ENCODE data around the gene CD58. TPM values are rescaled to one million over a fixed set of nuclear protein-coding genes. Genes with fewer than 3 reads are reported as not detected.

CD58 gene
- total RNA-seq, 1 donor from 2014 or later, result 7.2 TPM

DNA sequence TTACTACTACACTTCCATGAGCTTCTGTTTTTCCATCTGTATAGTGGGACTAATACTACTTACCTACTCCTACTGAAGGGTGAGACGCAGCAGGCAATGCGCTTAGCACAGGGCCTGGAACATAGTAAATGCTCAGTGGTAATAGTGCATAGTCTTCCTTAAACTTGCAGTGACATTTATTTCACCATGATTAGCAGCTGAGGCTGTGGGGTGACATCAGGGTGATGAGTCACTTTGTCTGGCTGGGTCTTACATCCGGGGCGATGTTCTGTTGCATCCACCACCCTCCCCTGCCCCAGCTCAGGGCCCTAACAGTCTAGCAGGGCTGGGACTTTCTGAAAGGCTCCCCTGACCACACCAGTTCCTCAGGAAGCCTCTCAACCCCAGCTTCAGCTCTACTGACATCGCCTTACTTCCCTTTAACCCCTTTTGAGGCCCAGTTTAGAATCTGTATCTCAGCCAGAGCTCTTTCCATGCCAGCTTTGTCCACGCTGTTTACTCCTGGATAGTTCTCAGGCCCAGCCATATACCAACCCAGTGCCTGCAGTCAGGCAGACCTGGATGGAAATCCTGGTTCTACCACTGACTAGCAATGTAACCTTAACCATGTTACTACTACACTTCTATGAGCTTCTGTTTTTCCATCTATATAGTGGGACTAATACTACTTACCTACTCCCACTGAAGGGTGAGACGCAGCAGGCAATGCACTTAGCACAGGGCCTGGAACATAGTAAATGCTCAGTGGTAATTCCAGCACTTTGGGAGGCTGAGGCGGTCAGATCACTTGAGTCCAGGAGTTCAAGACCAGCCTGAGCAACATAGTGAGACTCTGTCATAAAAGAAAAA, 66.3 kb downstream of the CD58 start:
- Mint-ChIP-seq H3K4me1 (ENCODE audit: unreplicated experiment) (peaks cover 5% of the 10 kb centered on the region), H3K4me3 (no peak overlapping the region), H3K9me3 (no peaks in the 10 kb centered on the region), H3K27me3 (no peaks in the 10 kb centered on the region), H3K36me3 (no peaks in the 10 kb centered on the region), H3K27ac (no peak overlapping the region)
- DNase-seq (ENCODE audit: extremely low spot score, unreplicated experiment), result no peak
- TF ChIP-seq, protein P1, sequence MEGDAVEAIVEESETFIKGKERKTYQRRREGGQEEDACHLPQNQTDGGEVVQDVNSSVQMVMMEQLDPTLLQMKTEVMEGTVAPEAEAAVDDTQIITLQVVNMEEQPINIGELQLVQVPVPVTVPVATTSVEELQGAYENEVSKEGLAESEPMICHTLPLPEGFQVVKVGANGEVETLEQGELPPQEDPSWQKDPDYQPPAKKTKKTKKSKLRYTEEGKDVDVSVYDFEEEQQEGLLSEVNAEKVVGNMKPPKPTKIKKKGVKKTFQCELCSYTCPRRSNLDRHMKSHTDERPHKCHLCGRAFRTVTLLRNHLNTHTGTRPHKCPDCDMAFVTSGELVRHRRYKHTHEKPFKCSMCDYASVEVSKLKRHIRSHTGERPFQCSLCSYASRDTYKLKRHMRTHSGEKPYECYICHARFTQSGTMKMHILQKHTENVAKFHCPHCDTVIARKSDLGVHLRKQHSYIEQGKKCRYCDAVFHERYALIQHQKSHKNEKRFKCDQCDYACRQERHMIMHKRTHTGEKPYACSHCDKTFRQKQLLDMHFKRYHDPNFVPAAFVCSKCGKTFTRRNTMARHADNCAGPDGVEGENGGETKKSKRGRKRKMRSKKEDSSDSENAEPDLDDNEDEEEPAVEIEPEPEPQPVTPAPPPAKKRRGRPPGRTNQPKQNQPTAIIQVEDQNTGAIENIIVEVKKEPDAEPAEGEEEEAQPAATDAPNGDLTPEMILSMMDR (conservative IDR thresholded peaks at IDR 0.05), result no peak

DNA sequence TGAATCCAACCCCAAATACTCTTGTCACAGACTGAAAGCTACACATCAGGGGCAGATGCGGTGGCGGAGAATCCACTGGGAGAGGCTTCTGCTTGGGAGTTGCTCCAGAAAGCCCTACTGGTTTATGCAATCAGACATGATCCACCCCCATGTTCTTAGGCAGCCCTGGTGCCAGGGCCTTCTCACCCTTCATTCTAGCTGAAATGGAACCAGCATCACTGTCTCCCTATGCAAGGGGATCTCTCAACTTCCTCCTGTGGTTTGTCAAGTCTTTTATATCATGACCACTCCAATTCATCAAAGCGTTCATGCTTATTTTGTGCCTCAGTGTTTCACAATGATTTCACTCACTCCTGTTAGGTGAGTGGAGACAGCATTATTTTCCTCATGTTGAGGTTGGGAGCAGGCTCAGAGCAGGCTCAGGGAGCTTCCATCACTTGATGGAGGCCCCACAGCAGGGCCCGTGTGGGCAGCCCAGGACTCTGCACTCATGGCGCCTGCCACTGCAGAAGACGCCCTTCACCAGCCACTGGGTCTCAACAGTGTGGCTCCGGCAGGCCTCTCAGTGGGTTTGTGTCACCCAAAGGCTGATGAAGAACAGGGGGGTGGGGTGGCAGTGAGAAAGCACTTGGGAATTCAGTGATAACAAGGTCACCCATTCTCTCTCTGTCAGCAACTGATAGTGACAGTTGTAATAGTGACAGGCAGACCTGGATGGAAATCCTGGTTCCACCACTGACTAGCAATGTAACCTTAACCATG, 67.1 kb downstream of the CD58 start:
- Mint-ChIP-seq H3K4me3 (no peak overlapping the region), H3K4me1 (ENCODE audit: unreplicated experiment) (peaks cover 5% of the 10 kb centered on the region), H3K27me3 (no peaks in the 10 kb centered on the region), H3K9me3 (no peaks in the 10 kb centered on the region), H3K27ac (no peak overlapping the region), H3K36me3 (no peaks in the 10 kb centered on the region)
- DNase-seq (ENCODE audit: extremely low spot score, unreplicated experiment), result no peak
- TF ChIP-seq, protein P1 (conservative IDR thresholded peaks at IDR 0.05), result no peak

DNA sequence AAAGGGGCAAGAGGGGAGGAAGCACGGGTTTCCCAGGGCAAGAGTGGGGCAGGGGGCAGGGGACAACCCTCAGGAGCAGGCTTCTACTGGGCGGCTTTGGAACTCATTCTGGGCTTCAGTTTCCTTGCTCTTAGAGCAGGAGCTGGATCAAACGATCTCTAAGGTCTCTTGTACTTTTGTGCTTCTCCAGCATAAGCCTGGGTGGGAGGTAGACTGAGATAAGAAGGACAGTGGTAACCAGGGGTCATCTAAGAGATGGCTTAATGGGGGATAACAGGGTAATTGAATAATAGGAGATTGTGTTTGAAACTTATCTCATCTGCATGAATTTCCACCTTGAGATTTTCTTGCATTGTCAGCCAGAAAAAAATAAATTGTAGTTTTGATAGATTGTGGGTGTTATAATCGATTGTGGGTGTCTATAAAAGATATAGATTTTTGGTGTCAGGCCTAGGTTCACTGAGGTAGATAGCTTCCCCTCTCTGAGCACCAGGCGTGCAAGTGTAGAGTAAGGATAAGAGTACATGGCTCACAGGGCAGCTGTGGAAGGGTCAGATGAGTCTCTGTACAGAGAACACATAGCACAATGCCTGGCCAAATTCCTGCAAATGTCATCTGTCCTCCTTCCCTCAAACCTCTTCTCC, 68.0 kb downstream of the CD58 start:
- no peak for DNase-seq (ENCODE audit: extremely low spot score, unreplicated experiment)
- TF ChIP-seq, protein P1 (conservative IDR thresholded peaks at IDR 0.05), result no peak
- Mint-ChIP-seq H3K4me3 (no peak overlapping the region), H3K9me3 (no peaks in the 10 kb centered on the region), H3K27ac (no peak overlapping the region), H3K27me3 (no peaks in the 10 kb centered on the region), H3K4me1 (ENCODE audit: unreplicated experiment) (peaks cover 6% of the 10 kb centered on the region), H3K36me3 (no peaks in the 10 kb centered on the region)

DNA sequence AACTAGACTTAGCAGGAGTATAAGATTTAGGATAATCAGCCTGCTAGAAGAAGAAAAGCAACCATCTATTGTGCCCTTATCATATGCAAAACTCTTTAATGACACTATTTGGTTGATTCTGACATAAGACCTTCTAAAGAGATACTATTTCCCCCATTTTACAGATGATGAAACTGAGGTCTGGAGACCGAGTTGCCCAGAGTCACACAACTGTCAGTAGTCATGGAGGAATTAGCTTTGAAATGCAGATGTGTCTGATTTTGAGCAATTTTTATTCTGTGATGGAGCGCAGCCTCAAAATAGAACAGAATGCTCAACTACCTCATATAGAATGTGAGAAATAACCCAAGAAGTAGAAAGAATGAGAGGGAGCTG, 69.0 kb downstream of the CD58 start:
- TF ChIP-seq, protein P1 (conservative IDR thresholded peaks at IDR 0.05), result no peak
- Mint-ChIP-seq H3K36me3 (no peaks in the 10 kb centered on the region), H3K27me3 (no peaks in the 10 kb centered on the region), H3K27ac (no peak overlapping the region), H3K9me3 (no peaks in the 10 kb centered on the region), H3K4me3 (no peak overlapping the region), H3K4me1 (ENCODE audit: unreplicated experiment) (peaks cover 6% of the 10 kb centered on the region)
- no peak for DNase-seq (ENCODE audit: extremely low spot score, unreplicated experiment)

DNA sequence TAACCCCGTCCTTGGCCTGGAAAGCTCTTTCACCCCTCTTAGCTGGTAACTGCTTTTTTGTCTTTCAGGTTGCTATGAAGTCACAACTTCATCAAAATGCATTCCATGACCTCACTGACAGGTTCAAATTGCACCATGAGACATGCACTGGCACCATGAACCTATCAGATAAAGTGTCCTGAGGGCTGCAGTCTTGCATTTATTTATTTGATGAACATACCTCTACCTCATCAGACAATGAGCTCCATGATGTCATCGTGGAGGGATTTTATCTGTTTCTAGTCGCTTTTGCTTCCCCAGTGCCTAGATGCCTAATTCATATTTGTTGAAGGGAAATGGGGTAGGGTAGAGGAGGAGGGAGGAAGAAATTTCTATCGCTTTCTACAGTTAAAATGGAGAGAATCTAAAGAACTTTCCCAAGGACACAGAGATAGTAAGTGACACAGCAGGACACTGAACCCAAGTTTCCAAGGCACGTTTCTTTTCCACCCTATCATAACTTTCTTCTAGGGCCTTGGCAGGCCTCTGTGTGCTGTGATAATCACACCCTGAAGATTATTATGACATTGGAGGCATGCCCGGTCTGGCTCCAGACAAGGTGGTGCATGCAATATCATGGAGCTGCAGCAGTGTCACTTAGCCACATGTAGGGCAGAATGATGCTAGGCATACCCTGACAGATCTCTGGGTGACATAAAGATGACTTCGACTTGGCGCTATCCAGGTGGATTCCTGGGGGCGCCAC, 69.5 kb downstream of the CD58 start:
- no peaks in the 10 kb centered on the region for H3K36me3 Mint-ChIP-seq
- H3K27me3 Mint-ChIP-seq, result no peaks in the 10 kb centered on the region
- no peak overlapping the region for H3K27ac Mint-ChIP-seq
- DNase-seq (ENCODE audit: extremely low spot score, unreplicated experiment), result no peak
- TF ChIP-seq, protein P1 (conservative IDR thresholded peaks at IDR 0.05), result no peak
- no peak overlapping the region for H3K4me3 Mint-ChIP-seq
- H3K9me3 Mint-ChIP-seq, result no peaks in the 10 kb centered on the region
- peaks cover 6% of the 10 kb centered on the region for H3K4me1 Mint-ChIP-seq (ENCODE audit: unreplicated experiment)
